Measurements from ENCODE around the gene ZNF426.

The ZNF426 gene

GRCh38 chr19:9535934-9536333 is 2.5 kb downstream of the ZNF426 start:
- DNase-seq = no peak
- peaks cover 59 to 62% (median 61%) of the 10 kb centered on the region in 3 donors for H3K36me3 ChIP-seq
- no peak for TF ChIP-seq CTCF (IDR thresholded peaks at IDR 0.05)
- no peak overlapping the region for H3K27ac ChIP-seq
- H3K9me3 ChIP-seq = peaks cover under 1 to 49% (median 44%) of the 10 kb centered on the region in 3 donors
- H3K27me3 ChIP-seq = no peaks in the 10 kb centered on the region
- H3K4me3 ChIP-seq = no peak overlapping the region
- peaks cover 0 to 23% (median 3%) of the 10 kb centered on the region in 4 donors for H3K4me1 ChIP-seq
- intact Hi-C loops (cut with DNase I; ENCODE audit: low total_unique reads) = no loop called here

GRCh38 chr19:9531933-9532332 is 6.5 kb downstream of the ZNF426 start:
- peaks cover 99 to 100% (median 100%) of the 10 kb centered on the region in 3 donors for H3K36me3 ChIP-seq
- TF ChIP-seq CTCF (IDR thresholded peaks at IDR 0.05) = no peak
- no peak overlapping the region for H3K27ac ChIP-seq
- intact Hi-C loops (cut with DNase I; ENCODE audit: low total_unique reads) = no loop called here
- H3K4me1 ChIP-seq = peaks cover 0 to 5% (median 0%) of the 10 kb centered on the region in 4 donors
- H3K4me3 ChIP-seq = no peak overlapping the region
- DNase-seq = no peak
- peaks cover 29 to 89% (median 84%) of the 10 kb centered on the region in 3 donors for H3K9me3 ChIP-seq
- no peaks in the 10 kb centered on the region for H3K27me3 ChIP-seq

GRCh38 chr19:9528757-9529336 is 9.6 kb downstream of the ZNF426 start:
- TF ChIP-seq CTCF (IDR thresholded peaks at IDR 0.05) = no peak
- Histone ChIP-seq H3K36me3 (peaks cover 97 to 100% (median 98%) of the 10 kb centered on the region in 3 donors), H3K9me3 (peaks cover 36 to 100% (median 97%) of the 10 kb centered on the region in 3 donors), H3K27ac (no peak overlapping the region), H3K4me1 (no peaks in the 10 kb centered on the region), H3K4me3 (no peak overlapping the region), H3K27me3 (no peaks in the 10 kb centered on the region)
- no peak for DNase-seq
- intact Hi-C loops (cut with DNase I; ENCODE audit: low total_unique reads) = no loop called here

GRCh38 chr19:9523885-9524474 is 14.5 kb downstream of the ZNF426 start:
- Histone ChIP-seq H3K4me3 (no peak overlapping the region), H3K36me3 (peaks cover 65 to 94% (median 75%) of the 10 kb centered on the region in 3 donors), H3K4me1 (no peaks in the 10 kb centered on the region), H3K27ac (no peak overlapping the region), H3K27me3 (no peaks in the 10 kb centered on the region), H3K9me3 (peaks cover 42 to 100% (median 98%) of the 10 kb centered on the region in 3 donors)
- intact Hi-C loops (cut with DNase I; ENCODE audit: low total_unique reads) = no loop called here
- TF ChIP-seq CTCF (IDR thresholded peaks at IDR 0.05) = no peak
- DNase-seq = no peak

- Histone ChIP-seq H3K4me1 (no peaks in the 10 kb centered on the region), H3K36me3 (peaks cover 8 to 16% (median 11%) of the 10 kb centered on the region in 3 donors), H3K27ac (no peak overlapping the region), H3K9me3 (peaks cover 9 to 86% (median 73%) of the 10 kb centered on the region in 3 donors), H3K4me3 (no peak overlapping the region), H3K27me3 (no peaks in the 10 kb centered on the region)
- no peak for DNase-seq
- intact Hi-C loops (cut with DNase I; ENCODE audit: low total_unique reads) = no loop called here
- no peak for TF ChIP-seq CTCF (IDR thresholded peaks at IDR 0.05)
Observed at GRCh38 chr19:9507285-9507684, 31.2 kb downstream of the ZNF426 start.

All from tibial artery (tissue), 4 donors.